ENCODE data around the gene CASQ2. TPM values are rescaled to one million over a fixed set of nuclear protein-coding genes. Genes with fewer than 3 reads are reported as not detected.

CASQ2 gene
- total RNA-seq, 4 donors from 2014 or later, result 0.53 to 21.4 (median 4.1) TPM

- H3K4me1 ChIP-seq, result peaks cover 19 to 78% (median 35%) of the 10 kb centered on the region in 3 donors
- no peaks in the 10 kb centered on the region for H3K9me3 ChIP-seq
- peaks cover 0 to 46% (median 0%) of the 10 kb centered on the region in 3 donors for H3K36me3 ChIP-seq
- no peaks in the 10 kb centered on the region for H3K27me3 ChIP-seq
- no peak for DNase-seq
- TF ChIP-seq, protein P1, sequence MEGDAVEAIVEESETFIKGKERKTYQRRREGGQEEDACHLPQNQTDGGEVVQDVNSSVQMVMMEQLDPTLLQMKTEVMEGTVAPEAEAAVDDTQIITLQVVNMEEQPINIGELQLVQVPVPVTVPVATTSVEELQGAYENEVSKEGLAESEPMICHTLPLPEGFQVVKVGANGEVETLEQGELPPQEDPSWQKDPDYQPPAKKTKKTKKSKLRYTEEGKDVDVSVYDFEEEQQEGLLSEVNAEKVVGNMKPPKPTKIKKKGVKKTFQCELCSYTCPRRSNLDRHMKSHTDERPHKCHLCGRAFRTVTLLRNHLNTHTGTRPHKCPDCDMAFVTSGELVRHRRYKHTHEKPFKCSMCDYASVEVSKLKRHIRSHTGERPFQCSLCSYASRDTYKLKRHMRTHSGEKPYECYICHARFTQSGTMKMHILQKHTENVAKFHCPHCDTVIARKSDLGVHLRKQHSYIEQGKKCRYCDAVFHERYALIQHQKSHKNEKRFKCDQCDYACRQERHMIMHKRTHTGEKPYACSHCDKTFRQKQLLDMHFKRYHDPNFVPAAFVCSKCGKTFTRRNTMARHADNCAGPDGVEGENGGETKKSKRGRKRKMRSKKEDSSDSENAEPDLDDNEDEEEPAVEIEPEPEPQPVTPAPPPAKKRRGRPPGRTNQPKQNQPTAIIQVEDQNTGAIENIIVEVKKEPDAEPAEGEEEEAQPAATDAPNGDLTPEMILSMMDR (IDR thresholded peaks at IDR 0.05), result no peak
- TF ChIP-seq POLR2A (IDR thresholded peaks at IDR 0.05), result no peak
- WGBS, 2 donors, result 82 to 91% methylated on average over 1 of the region's 1 CpG
- no peak overlapping the region for H3K4me3 ChIP-seq
- H3K27ac ChIP-seq, result peak overlapping the region in 1 of 4 donors; percentile 63
- intact Hi-C loops (cut with DNase I), result no loop called here
These were observed 98.6 kb downstream of the CASQ2 start for GRCh38 chr1:115669886-115670285.

GRCh38 chr1:115669002-115669673 is 99.4 kb downstream of the CASQ2 start:
- no peaks in the 10 kb centered on the region for H3K9me3 ChIP-seq
- no peak for DNase-seq
- H3K4me1 ChIP-seq, result peaks cover 19 to 82% (median 35%) of the 10 kb centered on the region in 3 donors
- peak overlapping the region in 2 of 4 donors; percentile 27 to 28 for H3K27ac ChIP-seq
- no peak overlapping the region for H3K4me3 ChIP-seq
- no peaks in the 10 kb centered on the region for H3K27me3 ChIP-seq
- TF ChIP-seq, protein P1 (IDR thresholded peaks at IDR 0.05), result peak in 2 of 6 experiments; percentile 9 to 35
- no peak for TF ChIP-seq POLR2A (IDR thresholded peaks at IDR 0.05)
- intact Hi-C loops (cut with DNase I), result no loop called here
- WGBS, 2 donors, result 78 to 86% methylated on average over 5 of the region's 5 CpGs
- peaks cover 2 to 52% (median 4%) of the 10 kb centered on the region in 3 donors for H3K36me3 ChIP-seq

- H3K27ac ChIP-seq, result peak overlapping the region in 2 of 4 donors; percentile 3 to 9
- WGBS, 2 donors, result 38 to 50% methylated on average over 1 of the region's 1 CpG
- H3K36me3 ChIP-seq, result peaks cover 8 to 53% (median 9%) of the 10 kb centered on the region in 3 donors
- H3K27me3 ChIP-seq, result no peaks in the 10 kb centered on the region
- H3K4me1 ChIP-seq, result peaks cover 19 to 82% (median 35%) of the 10 kb centered on the region in 3 donors
- DNase-seq, result no peak
- no peak overlapping the region for H3K4me3 ChIP-seq
- intact Hi-C loops (cut with DNase I), result no loop called here
- no peaks in the 10 kb centered on the region for H3K9me3 ChIP-seq
- TF ChIP-seq POLR2A (IDR thresholded peaks at IDR 0.05), result no peak
- TF ChIP-seq, protein P1 (IDR thresholded peaks at IDR 0.05), result no peak
These were observed 99.9 kb downstream of the CASQ2 start for GRCh38 chr1:115668579-115668978.

- Histone ChIP-seq H3K36me3 (peaks cover 9 to 72% (median 15%) of the 10 kb centered on the region in 3 donors), H3K4me3 (no peak overlapping the region), H3K27me3 (no peaks in the 10 kb centered on the region), H3K9me3 (no peaks in the 10 kb centered on the region), H3K27ac (peak overlapping the region in 2 of 4 donors; percentile 36 to 43), H3K4me1 (peaks cover 18 to 68% (median 28%) of the 10 kb centered on the region in 3 donors)
- intact Hi-C loops (cut with DNase I), result no loop called here
- TF ChIP-seq, protein P1 (IDR thresholded peaks at IDR 0.05), result no peak
- TF ChIP-seq POLR2A (IDR thresholded peaks at IDR 0.05), result no peak
- WGBS, 2 donors, result 41 to 46% methylated on average over 2 to 3 of the region's 4 CpGs
- DNase-seq, result no peak
These were observed 101.8 kb downstream of the CASQ2 start for GRCh38 chr1:115666702-115667101.

GRCh38 chr1:115666206-115666605 is 102.3 kb downstream of the CASQ2 start:
- no peak for DNase-seq
- Histone ChIP-seq H3K4me1 (peaks cover 13 to 63% (median 23%) of the 10 kb centered on the region in 3 donors), H3K27ac (peak overlapping the region in 2 of 4 donors; percentile 36 to 43), H3K4me3 (no peak overlapping the region), H3K36me3 (peaks cover 9 to 77% (median 15%) of the 10 kb centered on the region in 3 donors), H3K9me3 (no peaks in the 10 kb centered on the region), H3K27me3 (no peaks in the 10 kb centered on the region)
- WGBS, 2 donors, result 70 to 90% methylated on average over 2 to 3 of the region's 6 CpGs
- intact Hi-C loops (cut with DNase I), result no loop called here
- TF ChIP-seq, protein P1 (IDR thresholded peaks at IDR 0.05), result no peak
- no peak for TF ChIP-seq POLR2A (IDR thresholded peaks at IDR 0.05)
